ENCODE measurements around the gene SNCA.

Gene SNCA

GRCh38 chr4:89836897-89837384, at the start of gene SNCA:
TSS of gene SNCA (minus strand) at chr4:89837161. CDS start at chr4:89835667, 1,494 bp downstream.
- DNase-seq = peak; percentile 16 to 25

- no peak for DNase-seq
Measured at GRCh38 chr4:89879215-89879614, 42.3 kb upstream of the SNCA start.

- DNase-seq = no peak
Measured at GRCh38 chr4:89878611-89879010, 41.6 kb upstream of the SNCA start.

- no peak for DNase-seq
Measured at GRCh38 chr4:89876548-89876947, 39.6 kb upstream of the SNCA start.

- DNase-seq = no peak
Measured at GRCh38 chr4:89871211-89871610, 34.2 kb upstream of the SNCA start.

GRCh38 chr4:89868999-89869589, 32.1 kb upstream of the SNCA start:
- DNase-seq = no peak

GRCh38 chr4:89868276-89868675, 31.3 kb upstream of the SNCA start:
- DNase-seq = no peak

- DNase-seq = no peak
Measured at GRCh38 chr4:89863533-89863932, 26.6 kb upstream of the SNCA start.

GRCh38 chr4:89860971-89861370, 24.0 kb upstream of the SNCA start:
- no peak for DNase-seq

GRCh38 chr4:89855236-89855635, 18.3 kb upstream of the SNCA start:
- DNase-seq = no peak

- no peak for DNase-seq
Measured at GRCh38 chr4:89847571-89848325, 10.8 kb upstream of the SNCA start.

- DNase-seq = no peak
Measured at GRCh38 chr4:89839558-89839957, 2.6 kb upstream of the SNCA start.

- no peak for DNase-seq
Measured at GRCh38 chr4:89837993-89838390, 1.0 kb upstream of the SNCA start.

- peak; percentile 7 to 10 for DNase-seq
Measured at GRCh38 chr4:89837385-89837992, 528 bp upstream of the SNCA start.

- no peak for DNase-seq
Measured at GRCh38 chr4:89836031-89836745, 773 bp downstream of the SNCA start.

- DNase-seq = no peak
Measured at GRCh38 chr4:89835413-89835812, 1.5 kb downstream of the SNCA start.

GRCh38 chr4:89834486-89835209, 2.3 kb downstream of the SNCA start:
- no peak for DNase-seq

- DNase-seq = peak; percentile 37 to 64
Measured at GRCh38 chr4:89829470-89830138, 7.4 kb downstream of the SNCA start.

GRCh38 chr4:89823416-89823815, 13.5 kb downstream of the SNCA start:
- no peak for DNase-seq

GRCh38 chr4:89821612-89822011, 15.3 kb downstream of the SNCA start:
- no peak for DNase-seq

- no peak for DNase-seq
Measured at GRCh38 chr4:89820010-89820409, 17.0 kb downstream of the SNCA start.

- DNase-seq = no peak
Measured at GRCh38 chr4:89814362-89814761, 22.6 kb downstream of the SNCA start.

All from CD4-positive, alpha-beta T cell treated with Interleukin-1 beta for 1 hour (primary cell).